KMS-11 (cell line): ENCODE measurements around the gene PNLDC1.
"Not testable (repeated sequence)": the region's sequence is repeated elsewhere in the genome, so short reads cannot be mapped to it uniquely, and the experiment has no call there.

ENCODE experiments used
- H2AFZ ChIP-seq: fragments of 200-600 bp; sonication (generic); 2 replicates; pipeline ENCODE4 v1.6.1; 2016; ENCODE audit warnings: antibody characterized with exemption, mixed run types, low read depth
- H3K27ac ChIP-seq: fragments of 200-600 bp; sonication (generic); 2 replicates; pipeline ENCODE4 v1.6.1; 2016; ENCODE audit warnings: mild to moderate bottlenecking, mixed run types
- H3K27me3 ChIP-seq: fragments of 200-600 bp; sonication (generic); 2 replicates; pipeline ENCODE4 v1.6.1; 2017; ENCODE audit warnings: mild to moderate bottlenecking, low read depth, mixed run types, moderate library complexity; ENCODE audit not compliant: insufficient read depth
- H3K36me3 ChIP-seq: fragments of 200-600 bp; sonication (generic); 2 replicates; pipeline ENCODE4 v1.6.1; 2017; ENCODE audit warnings: mild to moderate bottlenecking, mixed run types; ENCODE audit not compliant: insufficient read depth
- H3K4me1 ChIP-seq: fragments of 200-600 bp; sonication (generic); 2 replicates; pipeline ENCODE4 v1.6.1; 2016; ENCODE audit warnings: mild to moderate bottlenecking, low read depth, mixed run types; ENCODE audit not compliant: poor library complexity, severe bottlenecking
- H3K4me2 ChIP-seq: fragments of 200-600 bp; sonication (generic); 2 replicates; pipeline ENCODE4 v1.7.0; 2016; ENCODE audit warnings: mild to moderate bottlenecking, mixed run types
- H3K4me3 ChIP-seq: fragments of 200-600 bp; sonication (generic); IDR thresholded peaks from 2 replicates; pipeline ENCODE4 v1.6.1; 2017; ENCODE audit warnings: low read depth, low read length, mixed read lengths; ENCODE audit not compliant: insufficient read depth
- H3K79me2 ChIP-seq: fragments of 200-600 bp; sonication (generic); 2 replicates; pipeline ENCODE4 v1.6.1; 2016; ENCODE audit warnings: low read depth, mixed run types; ENCODE audit not compliant: insufficient read depth
- H3K9ac ChIP-seq: fragments of 200-600 bp; sonication (generic); 2 replicates; pipeline ENCODE4 v1.6.1; 2016; ENCODE audit warnings: mild to moderate bottlenecking, mixed run types
- H4K20me1 ChIP-seq: fragments of 200-600 bp; sonication (generic); 2 replicates; pipeline ENCODE4 v1.6.1; 2016; ENCODE audit warnings: mild to moderate bottlenecking, mixed run types; ENCODE audit not compliant: insufficient read depth
- TF ChIP-seq, protein P1 (sequence below): fragments of 200-600 bp; sonication (generic); conservative IDR thresholded peaks from 2 replicates; pipeline ENCODE4 v1.6.1; 2017; ENCODE audit warnings: low read depth, mild to moderate bottlenecking, antibody characterized with exemption, low read length, moderate library complexity, mixed read lengths

PNLDC1 gene

DNA sequence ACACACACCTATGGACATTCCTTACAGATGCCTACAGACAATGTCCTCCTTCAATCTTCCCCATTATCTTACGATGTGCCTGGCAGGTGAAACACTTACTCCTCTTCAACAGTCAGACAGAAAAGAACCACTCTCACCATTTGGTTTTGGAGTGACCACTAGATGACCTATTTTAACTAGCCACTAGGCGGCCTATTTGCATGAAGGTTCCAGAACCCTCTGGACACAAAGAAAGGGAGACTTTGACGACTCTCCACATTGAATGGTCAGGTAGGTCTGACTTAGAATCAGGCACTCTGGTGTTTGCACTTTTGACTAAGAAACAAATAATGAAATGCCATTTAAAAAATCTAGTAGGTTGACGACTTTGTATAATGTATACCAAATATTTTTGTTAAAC, 42.0 kb downstream of the PNLDC1 start:
- no peak overlapping the region for H3K27ac ChIP-seq
- no peaks in the 10 kb centered on the region for H3K79me2 ChIP-seq
- no peak overlapping the region for H2AFZ ChIP-seq
- H3K4me2 ChIP-seq = no peak overlapping the region
- H3K9ac ChIP-seq = no peak overlapping the region
- TF ChIP-seq, protein P1, sequence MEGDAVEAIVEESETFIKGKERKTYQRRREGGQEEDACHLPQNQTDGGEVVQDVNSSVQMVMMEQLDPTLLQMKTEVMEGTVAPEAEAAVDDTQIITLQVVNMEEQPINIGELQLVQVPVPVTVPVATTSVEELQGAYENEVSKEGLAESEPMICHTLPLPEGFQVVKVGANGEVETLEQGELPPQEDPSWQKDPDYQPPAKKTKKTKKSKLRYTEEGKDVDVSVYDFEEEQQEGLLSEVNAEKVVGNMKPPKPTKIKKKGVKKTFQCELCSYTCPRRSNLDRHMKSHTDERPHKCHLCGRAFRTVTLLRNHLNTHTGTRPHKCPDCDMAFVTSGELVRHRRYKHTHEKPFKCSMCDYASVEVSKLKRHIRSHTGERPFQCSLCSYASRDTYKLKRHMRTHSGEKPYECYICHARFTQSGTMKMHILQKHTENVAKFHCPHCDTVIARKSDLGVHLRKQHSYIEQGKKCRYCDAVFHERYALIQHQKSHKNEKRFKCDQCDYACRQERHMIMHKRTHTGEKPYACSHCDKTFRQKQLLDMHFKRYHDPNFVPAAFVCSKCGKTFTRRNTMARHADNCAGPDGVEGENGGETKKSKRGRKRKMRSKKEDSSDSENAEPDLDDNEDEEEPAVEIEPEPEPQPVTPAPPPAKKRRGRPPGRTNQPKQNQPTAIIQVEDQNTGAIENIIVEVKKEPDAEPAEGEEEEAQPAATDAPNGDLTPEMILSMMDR = no peak
- no peak overlapping the region for H3K4me3 ChIP-seq
- no peaks in the 10 kb centered on the region for H3K36me3 ChIP-seq
- H4K20me1 ChIP-seq = no peaks in the 10 kb centered on the region
- no peaks in the 10 kb centered on the region for H3K27me3 ChIP-seq
- H3K4me1 ChIP-seq = no peaks in the 10 kb centered on the region

DNA sequence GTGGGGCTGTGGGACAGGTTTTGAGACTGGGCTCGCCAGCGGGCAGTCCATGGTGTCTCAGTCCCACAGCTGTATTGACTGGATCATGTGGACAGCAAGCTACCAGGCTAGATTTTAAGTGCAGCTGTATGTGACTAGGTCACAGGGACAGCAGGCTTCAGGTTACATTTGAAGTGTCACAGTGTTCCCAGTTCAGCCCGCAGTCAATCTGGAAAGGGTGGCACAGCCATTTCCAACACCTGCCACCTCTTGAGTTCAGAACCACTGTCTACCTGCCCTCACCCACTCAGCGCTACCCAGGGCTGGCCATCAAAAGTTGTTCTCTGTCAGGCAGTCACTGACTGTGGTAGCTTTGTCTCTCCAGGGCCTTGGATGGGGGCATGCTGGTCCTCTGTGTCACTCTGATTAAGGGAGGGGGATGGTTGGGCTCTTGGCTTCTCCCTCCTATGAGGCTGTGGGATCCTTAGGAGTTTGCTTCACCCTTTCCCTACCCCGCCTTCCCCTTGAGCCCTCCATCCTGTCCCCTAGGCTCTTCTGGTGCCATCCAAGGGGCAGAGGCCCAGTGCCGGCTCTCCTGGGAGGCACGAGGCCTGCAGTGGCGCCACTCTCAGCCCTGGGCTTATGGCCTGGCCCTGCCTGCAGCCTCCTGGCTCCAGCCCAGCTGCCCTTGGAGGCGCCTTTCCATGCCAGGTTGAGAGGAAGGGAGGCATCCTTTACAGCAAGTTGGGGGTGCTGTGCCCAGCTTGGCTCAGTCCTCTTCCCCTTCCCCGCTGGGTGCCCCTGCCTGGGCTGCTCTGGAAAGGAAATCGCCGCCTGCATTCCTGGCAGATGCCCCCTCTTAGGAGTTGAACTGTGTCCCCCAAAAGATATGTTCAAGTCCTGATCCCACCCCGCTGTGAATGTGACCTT, 44.9 kb downstream of the PNLDC1 start:
- Histone ChIP-seq H3K27me3 (no peaks in the 10 kb centered on the region), H4K20me1 (no peaks in the 10 kb centered on the region), H3K4me3 (no peak overlapping the region), H2AFZ (no peak overlapping the region), H3K36me3 (no peaks in the 10 kb centered on the region), H3K4me1 (no peaks in the 10 kb centered on the region), H3K4me2 (no peak overlapping the region), H3K79me2 (no peaks in the 10 kb centered on the region), H3K27ac (no peak overlapping the region), H3K9ac (no peak overlapping the region)
- TF ChIP-seq, protein P1 = no peak

DNA sequence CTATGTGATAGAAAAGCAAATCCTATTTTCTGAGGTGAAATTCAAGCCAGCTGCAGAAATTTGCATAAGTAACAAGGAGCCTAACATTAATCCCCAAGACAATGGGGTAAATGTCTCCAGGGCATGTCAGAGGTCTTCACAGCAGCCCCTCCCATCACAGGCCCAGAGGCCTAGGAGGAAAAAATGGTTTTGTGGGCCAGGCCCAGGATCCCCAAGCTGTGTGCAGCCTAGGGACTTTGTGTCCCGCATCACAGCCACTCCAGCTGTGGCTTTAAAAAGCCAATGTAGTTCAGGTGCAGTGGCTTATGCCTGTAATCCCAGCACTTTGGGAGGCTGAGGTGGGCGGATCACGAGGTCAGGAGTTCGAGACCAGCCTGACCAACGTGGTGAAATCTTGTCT, 48.5 kb downstream of the PNLDC1 start:
- H3K4me1 ChIP-seq, H3K27ac ChIP-seq: not testable (repeated sequence)

DNA sequence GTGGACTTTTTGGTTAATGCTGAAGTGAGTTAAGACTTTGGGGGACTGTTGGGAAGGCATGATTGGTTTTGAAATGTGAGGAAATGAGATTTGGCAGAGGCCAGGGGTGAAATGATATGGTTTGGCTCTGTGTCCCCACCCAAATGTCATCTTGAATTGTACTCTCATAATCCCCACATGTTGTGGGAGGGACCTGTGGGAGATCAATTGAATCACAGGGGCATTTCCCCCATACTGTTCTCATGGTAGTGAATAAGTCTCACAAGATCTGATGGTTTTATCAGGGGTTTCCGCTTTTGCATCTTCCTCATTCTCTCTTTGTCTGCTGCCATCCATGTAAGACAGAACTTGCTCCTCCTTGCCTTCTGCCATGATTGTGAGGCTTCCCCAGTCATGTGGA, 49.8 kb downstream of the PNLDC1 start:
- not testable (repeated sequence) for H2AFZ ChIP-seq, H3K4me2 ChIP-seq, H3K36me3 ChIP-seq, H3K79me2 ChIP-seq, H3K27ac ChIP-seq, H4K20me1 ChIP-seq, H3K4me3 ChIP-seq, H3K4me1 ChIP-seq, H3K9ac ChIP-seq, H3K27me3 ChIP-seq

More for the DNA sequence above, 48.5 kb downstream of the PNLDC1 start:
- not testable (repeated sequence) for H3K4me2 ChIP-seq, H3K4me3 ChIP-seq, H2AFZ ChIP-seq, H4K20me1 ChIP-seq, H3K9ac ChIP-seq, H3K79me2 ChIP-seq, H3K36me3 ChIP-seq, H3K27me3 ChIP-seq

DNA sequence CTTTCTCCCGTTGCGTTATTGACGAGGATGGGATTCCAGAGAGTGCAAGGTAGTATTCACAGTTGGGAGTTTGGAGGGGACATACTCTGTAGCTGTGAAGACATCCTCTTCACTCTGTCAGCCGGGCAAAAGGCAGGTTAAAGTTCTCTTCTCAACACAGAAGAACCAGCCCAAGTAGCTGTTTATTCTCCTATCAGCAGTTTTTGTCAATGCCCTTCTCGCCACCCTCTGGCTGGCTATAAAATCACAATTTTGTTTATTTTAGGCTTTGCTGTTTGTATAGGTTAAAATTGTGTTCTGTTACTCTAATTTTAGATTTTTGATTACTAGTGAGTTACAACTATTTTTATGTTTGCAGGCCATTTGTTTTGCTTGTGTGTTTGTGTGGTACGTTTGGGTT, 52.8 kb downstream of the PNLDC1 start:
- no peaks in the 10 kb centered on the region for H4K20me1 ChIP-seq
- TF ChIP-seq, protein P1 = no peak
- H3K27ac ChIP-seq = no peak overlapping the region
- no peak overlapping the region for H3K9ac ChIP-seq
- H3K36me3 ChIP-seq = no peaks in the 10 kb centered on the region
- no peaks in the 10 kb centered on the region for H3K4me1 ChIP-seq
- no peak overlapping the region for H3K4me2 ChIP-seq
- H3K79me2 ChIP-seq = no peaks in the 10 kb centered on the region
- H2AFZ ChIP-seq = no peak overlapping the region
- H3K27me3 ChIP-seq = no peaks in the 10 kb centered on the region
- H3K4me3 ChIP-seq = no peak overlapping the region
